ENCODE measurements around the gene ZNF658.
"Not testable (repeated sequence)": the region's sequence is repeated elsewhere in the genome, so short reads cannot be mapped to it uniquely, and the experiment has no call there.

ZNF658 gene

GRCh38 chr9:66900490-66901131, at the start of gene ZNF658:
TSS of gene ZNF658 (plus strand) at chr9:66900725. CDS start at chr9:66903562, 2,837 bp downstream.
- DNase-seq: not testable (repeated sequence)

GRCh38 chr9:66861732-66862131, 38.8 kb upstream of the ZNF658 start:
- not testable (repeated sequence) for DNase-seq

GRCh38 chr9:66868660-66869059, 31.9 kb upstream of the ZNF658 start:
- DNase-seq: not testable (repeated sequence)

GRCh38 chr9:66880605-66881004, 19.9 kb upstream of the ZNF658 start:
- DNase-seq: not testable (repeated sequence)

GRCh38 chr9:66881847-66882246, 18.7 kb upstream of the ZNF658 start:
- DNase-seq: not testable (repeated sequence)

GRCh38 chr9:66890334-66890733, 10.2 kb upstream of the ZNF658 start:
- DNase-seq: not testable (repeated sequence)

GRCh38 chr9:66901141-66901540, 616 bp downstream of the ZNF658 start:
- DNase-seq: not testable (repeated sequence)

- DNase-seq: not testable (repeated sequence)
These were observed 9.0 kb downstream of the ZNF658 start for GRCh38 chr9:66909560-66909959.

- not testable (repeated sequence) for DNase-seq
These were observed 19.5 kb downstream of the ZNF658 start for GRCh38 chr9:66920072-66920471.

- not testable (repeated sequence) for DNase-seq
These were observed 35.8 kb downstream of the ZNF658 start for GRCh38 chr9:66936194-66936870.

- not testable (repeated sequence) for DNase-seq
These were observed 37.1 kb downstream of the ZNF658 start for GRCh38 chr9:66937662-66938061.

GRCh38 chr9:66938322-66938721, 37.8 kb downstream of the ZNF658 start:
- DNase-seq: not testable (repeated sequence)

GRCh38 chr9:66939878-66940830, 39.6 kb downstream of the ZNF658 start:
- not testable (repeated sequence) for DNase-seq

- DNase-seq: not testable (repeated sequence)
These were observed 42.1 kb downstream of the ZNF658 start for GRCh38 chr9:66942400-66943155.

GRCh38 chr9:66952576-66952975, 52.1 kb downstream of the ZNF658 start:
- DNase-seq: not testable (repeated sequence)
